ENCODE measurements around the gene GSTO2. TPM values are rescaled to one million over a fixed set of nuclear protein-coding genes. Genes with fewer than 3 reads are reported as not detected.
A peak's percentile ranks its signal among the peaks of the same experiment; 100 is the strongest.

Gene GSTO2
- total RNA-seq, 1 donor from 2014 or later, result 9.1 TPM

DNA sequence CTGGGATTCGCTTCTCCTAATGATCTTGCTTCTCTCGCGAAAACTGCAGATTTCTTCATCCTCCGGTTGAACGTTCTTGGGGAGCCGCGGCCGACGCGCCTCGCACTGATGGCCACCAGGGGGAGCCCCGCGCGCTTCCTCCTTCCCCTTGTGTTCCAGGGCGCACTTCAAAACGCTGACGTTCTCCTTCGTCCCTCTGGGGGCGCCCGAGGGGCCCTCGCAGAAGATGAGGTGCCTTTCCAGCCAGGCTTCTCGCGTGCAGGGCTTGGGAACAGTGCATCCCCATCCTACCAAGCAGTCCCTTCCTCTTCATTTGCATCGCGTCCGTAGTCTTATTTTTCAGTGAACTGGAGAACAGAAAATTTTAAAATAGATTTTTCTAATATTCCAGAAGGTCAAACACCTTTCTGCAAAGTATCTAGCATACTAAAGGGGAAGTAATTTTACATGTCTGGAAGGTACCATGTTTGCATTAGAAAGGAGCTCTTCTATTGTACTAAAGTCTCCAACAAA is 22.5 kb downstream of the GSTO2 start:
- DNase-seq, result peak; percentile 94
- peak; percentile 100 for ATAC-seq
- no peaks in the 10 kb centered on the region for H3K27me3 ChIP-seq
- intact Hi-C loops (cut with DNase I), result loop anchor here (5.0 kb wide), 1 partner anchor 56 kb away; no protein-coding TSS in a partner anchor
- peaks cover 3% of the 10 kb centered on the region for H3K4me1 ChIP-seq
- no peaks in the 10 kb centered on the region for H3K9me3 ChIP-seq
- no peak overlapping the region for H3K27ac ChIP-seq
- H3K4me3 ChIP-seq, result no peak overlapping the region
- TF ChIP-seq, protein P1, sequence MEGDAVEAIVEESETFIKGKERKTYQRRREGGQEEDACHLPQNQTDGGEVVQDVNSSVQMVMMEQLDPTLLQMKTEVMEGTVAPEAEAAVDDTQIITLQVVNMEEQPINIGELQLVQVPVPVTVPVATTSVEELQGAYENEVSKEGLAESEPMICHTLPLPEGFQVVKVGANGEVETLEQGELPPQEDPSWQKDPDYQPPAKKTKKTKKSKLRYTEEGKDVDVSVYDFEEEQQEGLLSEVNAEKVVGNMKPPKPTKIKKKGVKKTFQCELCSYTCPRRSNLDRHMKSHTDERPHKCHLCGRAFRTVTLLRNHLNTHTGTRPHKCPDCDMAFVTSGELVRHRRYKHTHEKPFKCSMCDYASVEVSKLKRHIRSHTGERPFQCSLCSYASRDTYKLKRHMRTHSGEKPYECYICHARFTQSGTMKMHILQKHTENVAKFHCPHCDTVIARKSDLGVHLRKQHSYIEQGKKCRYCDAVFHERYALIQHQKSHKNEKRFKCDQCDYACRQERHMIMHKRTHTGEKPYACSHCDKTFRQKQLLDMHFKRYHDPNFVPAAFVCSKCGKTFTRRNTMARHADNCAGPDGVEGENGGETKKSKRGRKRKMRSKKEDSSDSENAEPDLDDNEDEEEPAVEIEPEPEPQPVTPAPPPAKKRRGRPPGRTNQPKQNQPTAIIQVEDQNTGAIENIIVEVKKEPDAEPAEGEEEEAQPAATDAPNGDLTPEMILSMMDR (IDR thresholded peaks at IDR 0.05), result no peak
- no peaks in the 10 kb centered on the region for H3K36me3 ChIP-seq

DNA sequence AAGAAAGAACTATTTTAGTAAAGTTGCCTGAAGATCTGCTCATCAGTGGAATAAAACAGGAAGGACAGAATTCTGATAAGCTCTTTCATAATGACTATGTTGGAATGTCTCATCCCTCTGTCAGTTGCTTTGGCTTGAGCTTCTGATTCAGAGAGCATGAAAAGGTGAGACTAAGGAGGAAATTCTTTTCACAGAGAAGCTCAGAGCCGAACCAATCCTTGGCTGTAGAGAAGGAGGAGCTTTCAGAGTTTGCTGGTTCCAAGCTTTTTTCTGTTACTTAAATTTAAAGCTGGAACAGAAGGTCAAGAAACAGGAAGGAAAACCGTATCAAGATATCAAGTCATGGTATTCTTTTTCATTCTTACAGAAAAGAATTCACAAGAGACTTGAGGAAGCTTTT is 24.0 kb downstream of the GSTO2 start:
- intact Hi-C loops (cut with DNase I), result loop anchor here (5.0 kb wide), 1 partner anchor 54 kb away; no protein-coding TSS in a partner anchor
- H3K4me3 ChIP-seq, result no peak overlapping the region
- TF ChIP-seq, protein P1 (IDR thresholded peaks at IDR 0.05), result no peak
- no peak overlapping the region for H3K27ac ChIP-seq
- no peaks in the 10 kb centered on the region for H3K27me3 ChIP-seq
- no peaks in the 10 kb centered on the region for H3K9me3 ChIP-seq
- peaks cover 3% of the 10 kb centered on the region for H3K4me1 ChIP-seq
- ATAC-seq, result no peak
- no peaks in the 10 kb centered on the region for H3K36me3 ChIP-seq
- no peak for DNase-seq

DNA sequence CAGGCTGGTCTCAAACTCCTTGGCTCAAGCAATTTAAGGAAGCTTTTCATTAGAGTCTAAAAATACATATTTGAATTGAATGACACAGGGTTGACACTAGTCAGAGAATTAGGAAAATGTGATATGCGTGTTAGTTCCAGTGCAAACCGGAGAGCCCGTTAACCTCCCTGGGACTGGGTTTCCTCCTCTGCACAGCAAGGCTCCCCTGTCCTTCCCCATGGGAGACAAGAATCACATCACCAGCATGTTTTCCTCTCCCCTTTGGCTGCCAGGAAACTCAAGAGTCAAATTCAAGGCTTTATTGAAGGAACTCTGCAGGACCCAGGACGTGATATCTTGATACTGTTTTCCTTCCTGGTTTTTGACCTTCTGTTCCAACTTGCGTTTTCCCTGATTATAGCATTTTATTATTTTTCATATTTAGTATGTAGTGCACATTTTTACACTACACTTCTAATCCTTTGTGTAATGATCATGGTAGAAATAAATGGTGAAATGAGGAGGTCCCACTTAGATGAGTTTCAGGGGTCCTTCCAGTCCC is 24.9 kb downstream of the GSTO2 start:
- DNase-seq, result no peak
- intact Hi-C loops (cut with DNase I), result loop anchor here (5.0 kb wide), 1 partner anchor 53 kb away; no protein-coding TSS in a partner anchor
- ATAC-seq, result no peak
- TF ChIP-seq, protein P1 (IDR thresholded peaks at IDR 0.05), result no peak
- Histone ChIP-seq H3K36me3 (no peaks in the 10 kb centered on the region), H3K27ac (no peak overlapping the region), H3K4me1 (peaks cover 11% of the 10 kb centered on the region), H3K9me3 (no peaks in the 10 kb centered on the region), H3K4me3 (no peak overlapping the region), H3K27me3 (no peaks in the 10 kb centered on the region)

DNA sequence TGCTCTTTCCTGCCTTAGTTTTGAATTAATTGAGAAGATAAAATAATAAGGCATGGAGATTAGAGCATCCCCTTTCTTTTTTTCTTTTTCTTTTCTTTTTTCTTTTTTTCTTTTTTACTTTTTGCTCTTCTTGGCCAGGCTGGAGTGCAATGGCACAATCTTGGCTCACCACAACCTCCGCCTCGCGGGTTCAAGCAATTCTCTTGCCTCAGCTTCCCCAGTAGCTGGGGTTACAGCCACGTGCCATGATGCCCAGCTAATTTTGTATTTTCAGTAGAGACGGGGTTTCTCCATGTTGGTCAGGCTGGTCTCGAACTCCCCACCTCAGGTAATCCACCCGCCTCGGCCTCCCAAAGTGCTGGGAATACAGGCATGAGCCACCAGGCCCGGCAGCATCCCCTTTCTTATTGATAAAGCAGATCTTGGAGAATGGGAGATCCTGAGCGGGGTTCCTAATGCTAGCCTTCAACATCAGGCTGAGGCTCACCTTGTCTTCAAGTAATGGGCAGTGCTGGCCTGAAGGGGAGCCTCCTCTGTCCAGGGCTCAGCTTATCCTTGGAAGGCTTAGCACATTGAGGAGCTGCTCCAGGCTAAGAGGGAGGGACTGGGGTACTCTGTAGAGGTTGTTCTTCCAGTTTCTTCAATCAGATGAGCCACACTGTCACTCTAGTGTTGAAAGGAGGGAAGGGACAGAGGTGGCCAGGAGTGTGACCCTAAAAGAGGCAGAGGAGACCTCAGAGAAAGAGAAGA is 27.9 kb downstream of the GSTO2 start:
- Histone ChIP-seq H3K27ac (no peak overlapping the region), H3K27me3 (no peaks in the 10 kb centered on the region), H3K9me3 (no peaks in the 10 kb centered on the region), H3K4me3 (no peak overlapping the region), H3K4me1 (peaks cover 31% of the 10 kb centered on the region), H3K36me3 (no peaks in the 10 kb centered on the region)
- intact Hi-C loops (cut with DNase I), result no loop called here
- TF ChIP-seq, protein P1 (IDR thresholded peaks at IDR 0.05), result no peak
- DNase-seq, result no peak
- no peak for ATAC-seq

DNA sequence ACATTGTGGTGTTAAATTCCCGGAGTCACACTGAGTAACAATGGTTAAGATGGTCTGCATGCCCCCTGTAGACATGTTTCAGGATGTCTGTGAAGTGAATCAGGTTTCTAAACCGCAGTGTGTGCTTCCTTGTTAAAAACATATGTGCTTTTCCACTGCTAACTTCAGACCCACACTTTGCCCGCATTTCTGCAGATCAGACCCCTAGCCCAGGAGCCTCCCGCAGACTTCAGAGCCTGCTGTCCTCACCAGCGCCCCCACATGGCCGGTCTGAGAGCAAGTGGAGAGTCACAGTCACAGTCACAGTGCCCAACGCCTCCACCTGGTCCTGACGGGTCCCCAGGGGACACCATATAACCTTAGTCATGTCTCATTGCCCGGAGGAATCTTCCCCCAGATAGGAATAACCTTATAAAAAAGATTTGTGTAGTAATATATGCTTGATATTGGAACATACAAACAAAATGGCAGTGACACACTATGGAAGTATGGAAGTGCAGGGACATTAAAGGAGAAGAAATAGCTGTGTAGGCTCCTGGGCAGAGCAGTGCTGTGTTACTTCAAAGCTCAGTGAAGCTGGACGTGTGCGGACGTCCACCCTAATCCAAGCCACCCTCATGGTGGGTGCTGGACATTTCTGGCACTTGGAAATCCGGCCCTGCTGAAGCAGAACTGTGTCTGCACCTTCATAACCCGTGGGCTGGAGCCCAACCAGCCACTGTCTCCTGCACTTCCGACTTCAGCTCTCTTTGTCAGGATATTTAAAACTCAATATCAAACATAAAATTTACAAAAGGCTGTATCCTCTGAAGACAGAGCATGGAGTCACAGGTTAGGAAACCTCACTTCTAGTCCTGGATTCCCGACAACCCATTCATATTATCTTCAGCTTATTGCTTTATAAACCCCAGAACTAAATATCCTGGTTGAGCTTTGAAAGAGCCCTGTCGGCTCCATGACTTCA is 29.0 kb downstream of the GSTO2 start:
- Histone ChIP-seq H3K4me1 (peaks cover 31% of the 10 kb centered on the region), H3K27ac (no peak overlapping the region), H3K36me3 (no peaks in the 10 kb centered on the region), H3K27me3 (no peaks in the 10 kb centered on the region), H3K4me3 (no peak overlapping the region), H3K9me3 (no peaks in the 10 kb centered on the region)
- intact Hi-C loops (cut with DNase I), result no loop called here
- ATAC-seq (peak; percentile 31), DNase-seq (no peak)
- TF ChIP-seq, protein P1 (IDR thresholded peaks at IDR 0.05), result peak; percentile 35
